GM18498 (cell line): Measurements from ENCODE around the gene TMEM61.

Experiments used
- ATAC-seq: cut with Tn5 transposase; IDR thresholded peaks from one replicate; pipeline ENCODE4 v1.9.1; 2021; ENCODE audit warnings: mild to moderate bottlenecking, moderate library complexity; ENCODE audit not compliant: unreplicated experiment

The TMEM61 gene

DNA sequence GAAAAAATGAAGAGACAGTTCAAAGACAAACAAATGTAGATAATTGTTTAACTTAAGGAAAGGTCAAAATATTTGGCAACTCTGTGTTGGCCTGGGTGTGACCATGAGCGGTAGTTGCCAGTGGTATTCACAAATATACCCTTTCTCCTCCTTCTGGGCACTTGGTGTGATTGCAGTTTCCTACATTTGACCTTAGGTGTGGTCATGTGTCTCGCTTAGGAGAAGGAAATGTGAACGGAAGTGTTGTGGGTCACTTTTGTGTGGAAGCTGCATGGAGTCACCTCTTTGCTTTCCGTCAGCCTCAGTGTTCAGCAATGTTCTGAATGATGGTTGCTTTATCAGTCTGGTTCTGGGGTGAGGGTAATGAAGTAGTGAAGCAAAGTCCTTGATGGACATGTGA is 55.5 kb downstream of the TMEM61 start:
- ATAC-seq: no peak

DNA sequence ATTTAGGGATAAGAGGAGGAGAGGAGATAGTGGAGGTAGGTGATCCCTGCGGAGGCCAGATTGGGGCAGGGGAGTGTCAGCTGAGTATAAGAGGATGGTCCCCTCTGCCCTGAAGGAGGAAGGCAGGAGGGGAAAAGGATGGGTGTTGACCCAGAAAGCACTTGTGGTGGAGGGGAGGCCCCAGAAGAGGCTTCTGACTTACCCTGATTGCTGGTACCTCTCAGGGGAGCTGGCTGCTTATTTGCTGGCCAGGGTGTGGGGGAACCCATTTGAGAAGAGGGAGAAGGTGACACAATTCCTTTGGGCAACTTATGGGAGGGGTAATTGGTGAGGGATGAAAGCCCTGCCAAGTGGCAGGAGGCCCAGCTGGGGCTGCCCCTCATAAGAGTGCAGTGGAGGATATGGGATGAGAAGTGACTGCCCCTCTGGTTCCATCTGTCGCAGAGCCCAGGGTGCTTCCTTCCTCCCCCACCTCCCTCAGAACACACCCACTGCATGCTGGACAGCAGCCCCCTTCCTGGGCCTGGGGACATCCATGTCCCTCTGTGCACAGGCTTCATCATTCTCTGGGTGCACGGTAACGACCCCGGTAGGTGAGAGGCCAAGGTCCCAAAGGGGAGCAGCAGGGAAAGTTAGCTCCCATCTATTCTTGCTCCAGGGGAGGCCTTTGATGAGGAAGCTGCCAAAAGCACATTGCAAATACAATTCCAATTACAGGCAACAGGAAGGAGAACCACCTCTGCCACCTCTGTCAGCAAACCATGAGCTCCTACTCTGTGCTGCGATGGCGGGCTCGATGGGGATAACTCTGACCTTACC is 57.5 kb downstream of the TMEM61 start:
- no peak for ATAC-seq

- ATAC-seq: no peak
Measured at GRCh38 chr1:55038552-55038838, 58.1 kb downstream of the TMEM61 start.

DNA sequence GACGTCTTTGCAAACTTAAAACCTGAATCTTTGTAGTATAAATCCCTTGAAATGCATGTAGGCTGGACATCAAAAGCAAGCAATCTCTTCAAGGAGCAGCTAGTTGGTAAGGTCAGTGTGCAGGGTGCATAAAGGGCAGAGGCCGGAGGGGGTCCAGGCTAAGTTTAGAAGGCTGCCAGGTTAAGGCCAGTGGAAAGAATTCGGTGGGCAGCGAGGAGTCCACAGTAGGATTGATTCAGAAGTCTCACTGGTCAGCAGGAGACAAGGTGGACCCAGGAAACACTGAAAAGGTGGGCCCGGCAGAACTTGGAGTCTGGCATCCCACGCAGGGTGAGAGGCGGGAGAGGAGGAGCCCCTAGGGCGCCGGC is 58.5 kb downstream of the TMEM61 start:
- ATAC-seq: no peak

- ATAC-seq: no peak
Measured at GRCh38 chr1:55039342-55040082, 59.1 kb downstream of the TMEM61 start, which contains the start of gene PCSK9. TSS of gene PCSK9 (plus strand) at chr1:55039548. CDS start at chr1:55039838, 290 bp downstream.

GRCh38 chr1:55040083-55040932 is 59.9 kb downstream of the TMEM61 start:
- ATAC-seq: no peak

- no peak for ATAC-seq
Measured at GRCh38 chr1:55040933-55041494, 60.6 kb downstream of the TMEM61 start.

DNA sequence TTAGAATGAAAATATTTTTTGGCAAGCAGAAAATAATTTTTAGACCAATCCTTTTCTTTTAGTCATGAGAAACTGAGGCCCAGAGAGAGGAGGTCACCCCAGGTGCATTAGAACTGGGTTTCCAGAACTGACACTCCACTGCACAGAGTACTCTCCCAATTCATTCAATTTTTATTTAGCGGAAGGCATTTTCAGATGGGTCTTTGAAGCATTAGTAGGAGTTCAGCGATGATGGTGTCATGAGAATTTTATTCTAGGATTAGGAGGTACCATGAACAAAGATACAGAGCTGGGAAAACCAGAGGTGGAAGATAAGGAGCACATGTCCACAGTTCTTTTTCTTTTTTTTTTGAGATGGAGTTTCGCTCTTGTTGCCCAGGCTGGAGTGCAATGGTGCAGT is 61.2 kb downstream of the TMEM61 start:
- ATAC-seq: no peak
